ENCODE measurements around the gene CREB3L2. TPM values are rescaled to one million over a fixed set of nuclear protein-coding genes. Genes with fewer than 3 reads are reported as not detected.

Gene CREB3L2
- total RNA-seq, 2 experiments from 2014 or later, result 22.7 to 79.0 TPM

DNA sequence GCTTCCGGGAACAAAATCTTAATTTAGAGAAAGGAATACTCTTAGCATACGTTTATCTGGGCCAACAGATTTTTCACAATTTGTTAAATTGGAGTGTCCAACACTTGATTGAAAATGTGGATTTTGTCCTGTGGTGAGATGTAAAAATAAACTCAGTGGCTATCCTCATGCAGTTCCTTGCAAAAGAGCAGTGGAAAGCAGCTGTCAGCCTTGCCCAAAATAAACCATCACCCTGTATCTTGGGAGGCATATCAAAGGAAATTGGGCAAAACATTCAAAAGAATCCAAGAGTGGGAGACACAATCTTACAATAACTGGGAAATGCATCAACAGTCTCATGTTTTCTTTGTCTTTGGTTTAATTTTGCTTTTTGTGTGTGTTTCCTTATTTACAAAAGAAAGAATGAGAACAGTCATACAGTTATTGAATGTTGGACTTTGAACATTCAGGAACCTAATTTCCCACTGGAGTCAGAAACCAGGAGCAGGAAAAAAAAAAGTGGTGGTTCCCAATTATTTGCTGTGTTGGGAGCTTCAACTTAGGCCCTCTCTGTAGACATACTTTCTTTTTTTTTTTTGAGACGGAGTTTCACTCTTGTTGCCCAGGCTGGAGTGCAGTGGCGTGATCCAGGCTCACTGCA, 110.8 kb downstream of the CREB3L2 start:
- no peaks in the 10 kb centered on the region for H3K79me2 ChIP-seq (ENCODE audit: insufficient read depth, low read depth, low read length)
- no peak overlapping the region for H3K4me2 ChIP-seq (ENCODE audit: low read length)
- TF ChIP-seq, protein P1, sequence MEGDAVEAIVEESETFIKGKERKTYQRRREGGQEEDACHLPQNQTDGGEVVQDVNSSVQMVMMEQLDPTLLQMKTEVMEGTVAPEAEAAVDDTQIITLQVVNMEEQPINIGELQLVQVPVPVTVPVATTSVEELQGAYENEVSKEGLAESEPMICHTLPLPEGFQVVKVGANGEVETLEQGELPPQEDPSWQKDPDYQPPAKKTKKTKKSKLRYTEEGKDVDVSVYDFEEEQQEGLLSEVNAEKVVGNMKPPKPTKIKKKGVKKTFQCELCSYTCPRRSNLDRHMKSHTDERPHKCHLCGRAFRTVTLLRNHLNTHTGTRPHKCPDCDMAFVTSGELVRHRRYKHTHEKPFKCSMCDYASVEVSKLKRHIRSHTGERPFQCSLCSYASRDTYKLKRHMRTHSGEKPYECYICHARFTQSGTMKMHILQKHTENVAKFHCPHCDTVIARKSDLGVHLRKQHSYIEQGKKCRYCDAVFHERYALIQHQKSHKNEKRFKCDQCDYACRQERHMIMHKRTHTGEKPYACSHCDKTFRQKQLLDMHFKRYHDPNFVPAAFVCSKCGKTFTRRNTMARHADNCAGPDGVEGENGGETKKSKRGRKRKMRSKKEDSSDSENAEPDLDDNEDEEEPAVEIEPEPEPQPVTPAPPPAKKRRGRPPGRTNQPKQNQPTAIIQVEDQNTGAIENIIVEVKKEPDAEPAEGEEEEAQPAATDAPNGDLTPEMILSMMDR (conservative IDR thresholded peaks at IDR 0.05; ENCODE audit: low read length), result no peak
- no peak for TF ChIP-seq EZH2phosphoT487 (IDR thresholded peaks at IDR 0.05; ENCODE audit: borderline replicate concordance, low read depth, low read length)
- H3K36me3 ChIP-seq (ENCODE audit: insufficient read depth, low read length), result peaks cover 36% of the 10 kb centered on the region
- H3K9me3 ChIP-seq (ENCODE audit: low read length), result no peaks in the 10 kb centered on the region
- H3K4me3 ChIP-seq (ENCODE audit: low read depth, low read length, poor library complexity, severe bottlenecking), result no peak overlapping the region
- DNase-seq (ENCODE audit: low spot score), result no peak
- H3K27ac ChIP-seq (ENCODE audit: low read depth, low read length, poor library complexity, severe bottlenecking), result no peak overlapping the region
- intact Hi-C loops (cut with micrococcal nuclease; ENCODE audit: unreplicated experiment), result no loop called here
- no peak overlapping the region for H2AFZ ChIP-seq (ENCODE audit: low read length)
- ChIA-PET CTCF (ENCODE audit: unreplicated experiment) (no interaction called here), POLR2A (no interaction called here)
- no peaks in the 10 kb centered on the region for H3K4me1 ChIP-seq (ENCODE audit: insufficient read depth, low read length, poor library complexity, severe bottlenecking)
- H4K20me1 ChIP-seq (ENCODE audit: insufficient read depth, low read length), result no peaks in the 10 kb centered on the region
- H3K9me2 ChIP-seq (ENCODE audit: insufficient read depth, low read length), result no peaks in the 10 kb centered on the region
- no TSS peak for BruUV-seq (replicated peaks)

DNA sequence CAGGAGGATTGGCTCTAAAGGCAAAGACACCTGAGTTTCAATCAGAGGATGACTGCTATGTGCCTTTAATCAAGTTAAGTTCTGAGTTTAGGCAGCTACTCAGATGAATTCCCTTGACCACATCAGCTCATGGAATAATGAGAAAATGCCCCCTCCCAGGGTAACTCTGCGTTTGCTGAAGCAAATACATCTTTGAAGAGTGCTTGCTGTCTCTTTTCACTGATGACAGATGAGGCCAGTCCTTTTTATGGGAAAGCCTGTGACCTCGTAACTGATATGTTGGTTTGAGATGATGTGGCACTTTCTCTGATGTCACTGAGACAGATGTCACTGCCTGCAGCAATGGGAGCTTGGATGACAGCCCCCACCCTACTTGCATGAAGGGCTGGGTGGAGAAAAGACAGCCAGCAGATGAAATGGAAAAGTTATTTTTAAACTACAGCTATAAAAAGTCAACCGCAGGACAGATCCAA, 111.4 kb downstream of the CREB3L2 start:
- ChIA-PET POLR2A (no interaction called here), CTCF (ENCODE audit: unreplicated experiment) (no interaction called here)
- Histone ChIP-seq H3K9me3 (ENCODE audit: low read length) (no peaks in the 10 kb centered on the region), H3K4me1 (ENCODE audit: insufficient read depth, low read length, poor library complexity, severe bottlenecking) (no peaks in the 10 kb centered on the region), H4K20me1 (ENCODE audit: insufficient read depth, low read length) (no peaks in the 10 kb centered on the region), H2AFZ (ENCODE audit: low read length) (no peak overlapping the region), H3K27ac (ENCODE audit: low read depth, low read length, poor library complexity, severe bottlenecking) (no peak overlapping the region), H3K9me2 (ENCODE audit: insufficient read depth, low read length) (no peaks in the 10 kb centered on the region), H3K4me3 (ENCODE audit: low read depth, low read length, poor library complexity, severe bottlenecking) (no peak overlapping the region), H3K4me2 (ENCODE audit: low read length) (no peak overlapping the region), H3K36me3 (ENCODE audit: insufficient read depth, low read length) (peaks cover 31% of the 10 kb centered on the region), H3K79me2 (ENCODE audit: insufficient read depth, low read depth, low read length) (no peaks in the 10 kb centered on the region)
- intact Hi-C loops (cut with micrococcal nuclease; ENCODE audit: unreplicated experiment), result no loop called here
- no peak for TF ChIP-seq EZH2phosphoT487 (IDR thresholded peaks at IDR 0.05; ENCODE audit: borderline replicate concordance, low read depth, low read length)
- TF ChIP-seq, protein P1 (conservative IDR thresholded peaks at IDR 0.05; ENCODE audit: low read length), result no peak
- DNase-seq (ENCODE audit: low spot score), result no peak
- no TSS peak for BruUV-seq (replicated peaks)

DNA sequence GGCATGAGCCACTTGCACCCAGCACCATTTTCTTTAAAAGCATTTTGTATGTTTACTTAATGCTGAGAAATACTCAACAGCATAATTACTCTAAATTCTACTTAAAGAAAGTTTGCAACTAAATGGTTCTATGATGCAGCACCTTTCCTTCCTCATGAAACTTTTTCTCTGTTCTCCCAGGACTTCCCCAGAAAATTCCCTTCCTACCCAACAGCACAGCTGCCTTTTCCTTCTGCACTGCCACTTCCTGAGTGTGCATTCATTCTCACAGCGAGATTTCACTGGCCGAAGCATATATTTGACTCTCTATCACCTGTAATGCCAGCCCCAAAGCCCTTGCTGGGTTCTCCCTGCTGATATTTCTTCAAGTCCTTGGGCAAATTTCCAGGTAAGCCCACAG, 113.6 kb downstream of the CREB3L2 start:
- no peaks in the 10 kb centered on the region for H3K9me2 ChIP-seq (ENCODE audit: insufficient read depth, low read length)
- H3K9me3 ChIP-seq (ENCODE audit: low read length), result no peaks in the 10 kb centered on the region
- no peak overlapping the region for H3K4me3 ChIP-seq (ENCODE audit: low read depth, low read length, poor library complexity, severe bottlenecking)
- no peaks in the 10 kb centered on the region for H4K20me1 ChIP-seq (ENCODE audit: insufficient read depth, low read length)
- H3K4me2 ChIP-seq (ENCODE audit: low read length), result no peak overlapping the region
- POLR2A ChIA-PET, result interaction anchor here (0.7 to 1.6 kb wide), 2 partner anchors 12 to 230 kb away, joined by 3 to 5 read pairs; no protein-coding TSS in a partner anchor
- H3K27ac ChIP-seq (ENCODE audit: low read depth, low read length, poor library complexity, severe bottlenecking), result no peak overlapping the region
- intact Hi-C loops (cut with micrococcal nuclease; ENCODE audit: unreplicated experiment), result no loop called here
- peaks cover 39% of the 10 kb centered on the region for H3K36me3 ChIP-seq (ENCODE audit: insufficient read depth, low read length)
- no peaks in the 10 kb centered on the region for H3K79me2 ChIP-seq (ENCODE audit: insufficient read depth, low read depth, low read length)
- no peak for DNase-seq (ENCODE audit: low spot score)
- BruUV-seq (replicated peaks), result no TSS peak
- no peaks in the 10 kb centered on the region for H3K4me1 ChIP-seq (ENCODE audit: insufficient read depth, low read length, poor library complexity, severe bottlenecking)
- CTCF ChIA-PET (ENCODE audit: unreplicated experiment), result interaction anchor here (0.9 kb wide), 1 partner anchor 25 kb away, joined by 4 read pairs; no protein-coding TSS in a partner anchor
- no peak overlapping the region for H2AFZ ChIP-seq (ENCODE audit: low read length)
- TF ChIP-seq, protein P1 (conservative IDR thresholded peaks at IDR 0.05; ENCODE audit: low read length), result no peak
- no peak for TF ChIP-seq EZH2phosphoT487 (IDR thresholded peaks at IDR 0.05; ENCODE audit: borderline replicate concordance, low read depth, low read length)

All from OCI-LY7 (cell line).